GM12878 (cell line): Measurements from ENCODE around the gene MGST3. TPM values are rescaled to one million over a fixed set of nuclear protein-coding genes. Genes with fewer than 3 reads are reported as not detected.
A peak's percentile ranks its signal among the peaks of the same experiment; 100 is the strongest.

Source experiments
- ATAC-seq: fragments of 200-7000 bp; cut with Tn5 transposase; 3 replicates; pipeline ENCODE4 v1.9.1; 2020; ENCODE audit warnings: mild to moderate bottlenecking, moderate library complexity
- BruUV-seq: library from RNA; stranded (reverse); fragments of 400-500 nt; replicated peaks from 2 replicates; lab custom pipeline; 2021; lab: Mats Ljungman, UMichigan
- CTCF ChIA-PET: fragments of 300-600 bp; sonication (Branson Sonifier 250); formaldehyde crosslinking; extraction: SDS; loops from one replicate; lab custom pipeline; 2021; ENCODE audit warnings: inconsistent platforms; lab: Yijun Ruan, JAX
- POLR2A ChIA-PET: fragments of 350-600 bp; formaldehyde crosslinking; extraction: SDS; loops from one replicate; lab custom pipeline; 2021; ENCODE audit warnings: inconsistent platforms; lab: Charles Lee
- RAD21 ChIA-PET: fragments of 300-600 bp; sonication (Branson Sonifier 250); formaldehyde crosslinking; loops from one replicate; lab custom pipeline; 2023; ENCODE audit warnings: antibody characterized with exemption; ENCODE audit not compliant: unreplicated experiment; lab: Charles Lee
- SMC1A ChIA-PET: fragments of 300-600 bp; sonication (Branson Sonifier 250); formaldehyde crosslinking; loops from one replicate; lab custom pipeline; 2023; ENCODE audit not compliant: unreplicated experiment, uncharacterized antibody; lab: Charles Lee
- DNase-seq: peaks from one replicate; pipeline ENCODE4 v3.0.0-alpha.2; 2011; ENCODE audit warnings: low read depth, low spot score
- FAIRE-seq: peaks from 3 replicates; lab custom pipeline; 2011; peaks lifted over from hg19 to GRCh38; lab: Jason Lieb, UNC
- H2AFZ ChIP-seq: 2 replicates; pipeline ENCODE4 v1.6.0; 2011; ENCODE audit warnings: low read depth, low read length, control low read depth; ENCODE audit not compliant: control insufficient read depth
- H3K27ac ChIP-seq: 2 replicates; pipeline ENCODE4 v1.5.1; 2011; ENCODE audit warnings: control low read depth; ENCODE audit not compliant: control insufficient read depth, insufficient read depth
- H3K27me3 ChIP-seq, 2 experiments: replicated peaks in 1 of 2; 2 replicates each; pipeline versions ENCODE4 v1.6.0 to v1.6.1; 2011; ENCODE audit warnings: low read length in 1 of 2; ENCODE audit not compliant: control insufficient read depth in 2 of 2, insufficient read depth in 2 of 2
- H3K36me3 ChIP-seq, 2 experiments: 2 replicates each; pipeline ENCODE4 v1.5.1; 2011; ENCODE audit warnings: low read length in 1 of 2; ENCODE audit not compliant: control insufficient read depth in 2 of 2, insufficient read depth in 2 of 2
- H3K4me1 ChIP-seq: 2 replicates; pipeline ENCODE4 v1.6.1; 2011; ENCODE audit warnings: mild to moderate bottlenecking, low read length, moderate library complexity, mixed read lengths; ENCODE audit not compliant: control insufficient read depth, insufficient read depth
- H3K4me2 ChIP-seq: 2 replicates; pipeline ENCODE4 v1.6.0; 2011; ENCODE audit warnings: control low read depth; ENCODE audit not compliant: control insufficient read depth, insufficient read depth
- H3K4me3 ChIP-seq: fragments of 200-600 bp; sonication (generic); 2 replicates; pipeline ENCODE4 v1.5.1; 2016
- H3K79me2 ChIP-seq: 2 replicates; pipeline ENCODE4 v1.6.0; 2011; ENCODE audit warnings: low read length; ENCODE audit not compliant: control insufficient read depth, insufficient read depth
- H3K9ac ChIP-seq: 2 replicates; pipeline ENCODE4 v1.8.0; 2011; ENCODE audit warnings: low read length, control low read depth, mixed read lengths; ENCODE audit not compliant: control insufficient read depth, insufficient read depth
- H3K9me3 ChIP-seq: replicated peaks from 3 replicates; pipeline ENCODE4 v1.5.1; 2011; ENCODE audit warnings: mild to moderate bottlenecking, low read length; ENCODE audit not compliant: control insufficient read depth, insufficient read depth
- H4K20me1 ChIP-seq: 2 replicates; pipeline ENCODE4 v1.6.0; 2011; ENCODE audit not compliant: control insufficient read depth, insufficient read depth
- BCL11A ChIP-seq: IDR thresholded peaks from 2 replicates; pipeline ENCODE4 v1.6.1; 2011; ENCODE audit warnings: low read depth, low read length
- ETV6 ChIP-seq, 2 experiments: fragments of 450-650 bp in 1 of 2; IDR thresholded peaks in 1 of 2; conservative IDR thresholded peaks in 1 of 2; 2 replicates each; pipeline ENCODE4 v1.6.1; 2014; ENCODE audit warnings: antibody characterized with exemption in 1 of 2, borderline replicate concordance in 1 of 2, low read depth in 1 of 2, mild to moderate bottlenecking in 1 of 2, moderate library complexity in 1 of 2
- FOS ChIP-seq: IDR thresholded peaks from 3 replicates; pipeline ENCODE4 v1.6.1; 2011; ENCODE audit warnings: borderline replicate concordance; ENCODE audit not compliant: insufficient read length; ENCODE audit errors: extremely low read depth
- MEF2A ChIP-seq: IDR thresholded peaks from 2 replicates; pipeline ENCODE4 v1.6.1; 2011; ENCODE audit warnings: low read depth, mild to moderate bottlenecking, low read length, moderate library complexity; ENCODE audit not compliant: insufficient read depth
- NFYA ChIP-seq: IDR thresholded peaks from 2 replicates; pipeline ENCODE4 v1.6.1; 2011; ENCODE audit warnings: low read depth, mild to moderate bottlenecking, low read length, improper control_type of control experiment, borderline replicate concordance
- RBBP5 ChIP-seq: fragments of 200-600 bp; sonication (generic); conservative IDR thresholded peaks from 2 replicates; pipeline ENCODE4 v1.6.1; 2016
- RFX5 ChIP-seq: IDR thresholded peaks from 2 replicates; pipeline ENCODE4 v1.6.1; 2011; ENCODE audit warnings: low read depth, low read length, improper control_type of control experiment
- SMAD5 ChIP-seq: IDR thresholded peaks from 2 replicates; pipeline ENCODE4 v1.6.1; 2016; ENCODE audit warnings: antibody characterized with exemption, low read depth
- SREBF1 ChIP-seq: IDR thresholded peaks from 2 replicates; pipeline ENCODE4 v1.6.1; 2012; ENCODE audit warnings: mild to moderate bottlenecking, low read length
- SRF ChIP-seq, 2 experiments: IDR thresholded peaks; 2 replicates each; pipeline ENCODE4 v1.6.1; 2011; ENCODE audit warnings: low read depth in 2 of 2, low read length in 2 of 2, mild to moderate bottlenecking in 1 of 2, moderate library complexity in 1 of 2
- WGBS: methylation state at CpG from one replicate; pipeline ENCODE4 v1.1.6; 2016; ENCODE audit warnings: low lambda C conversion rate; ENCODE audit not compliant: insufficient replicate concordance, insufficient coverage; ENCODE audit errors: missing lambda C conversion rate; 5-methylcytosine and 5-hydroxymethylcytosine counted together
- in situ Hi-C: fragments of 300-500 bp; cut with MboI; formaldehyde crosslinking; loops from 9 replicates; pipeline ENCODE4 v1.14.3; 2018; ENCODE audit warnings: mixed read lengths
- intact Hi-C: fragments of 100-400 bp; cut with micrococcal nuclease; formaldehyde crosslinking; loops from one replicate; pipeline ENCODE4 v1.14.2; 2022; ENCODE audit not compliant: unreplicated experiment
- polyA plus RNA-seq, 11 experiments: library from polyadenylated mRNA; depleted of rRNA in 4 of 11; unstranded in 6 of 11; stranded (reverse) in 5 of 11; fragments of >200 nt; fragmentation: Nextera tagmentation in 4 of 11; fragmentation: Illumina TruSeq in 1 of 11; extraction: Ambion mirVana in 4 of 11; extraction: Trizol in 1 of 11; gene quantifications; 1 replicate in 1 of 11; 2 replicates in 10 of 11; pipeline versions ENCODE4 v1.2.1 to v1.2.3, GENCODE V29; 2011 to 2016; ENCODE audit warnings: inconsistent platforms in 2 of 11, missing spikeins in 2 of 11, low read depth in 1 of 11
- total RNA-seq, 4 experiments: library from RNA; depleted of rRNA in 3 of 4; stranded (reverse); fragments of >200 nt in 3 of 4; fragmentation: Illumina TruSeq in 1 of 4; extraction: Trizol in 1 of 4; gene quantifications; 2 replicates each; pipeline versions ENCODE4 v1.2.1 to v1.2.3, GENCODE V29; 2013 to 2021
- TF ChIP-seq, protein P1 (sequence below): IDR thresholded peaks from 2 replicates; pipeline ENCODE4 v1.6.1; 2012; ENCODE audit warnings: low read length, inconsistent platforms
- TF ChIP-seq, protein P2 (sequence below): fragments of 450-650 bp; IDR thresholded peaks from 2 replicates; pipeline ENCODE4 v1.6.1; 2017; ENCODE audit warnings: low read depth, mild to moderate bottlenecking, moderate library complexity
- TF ChIP-seq, protein P3 (sequence below): fragments of 450-650 bp; IDR thresholded peaks from 2 replicates; pipeline ENCODE4 v1.6.1; 2017; ENCODE audit warnings: mild to moderate bottlenecking, low read depth, inconsistent platforms; ENCODE audit not compliant: poor library complexity, severe bottlenecking
- TF ChIP-seq, protein P4 (sequence below): fragments of 150-350 bp; IDR thresholded peaks from 2 replicates; pipeline ENCODE4 v1.6.1; 2014; ENCODE audit warnings: mild to moderate bottlenecking, low read depth, low read length

The MGST3 gene
- total and polyA plus RNA-seq, 10 of the 15 experiments (the other 5 are each of a cell fraction or from before 2014, with no cell fraction given): 37.3 to 145 (median 68.8) TPM

DNA sequence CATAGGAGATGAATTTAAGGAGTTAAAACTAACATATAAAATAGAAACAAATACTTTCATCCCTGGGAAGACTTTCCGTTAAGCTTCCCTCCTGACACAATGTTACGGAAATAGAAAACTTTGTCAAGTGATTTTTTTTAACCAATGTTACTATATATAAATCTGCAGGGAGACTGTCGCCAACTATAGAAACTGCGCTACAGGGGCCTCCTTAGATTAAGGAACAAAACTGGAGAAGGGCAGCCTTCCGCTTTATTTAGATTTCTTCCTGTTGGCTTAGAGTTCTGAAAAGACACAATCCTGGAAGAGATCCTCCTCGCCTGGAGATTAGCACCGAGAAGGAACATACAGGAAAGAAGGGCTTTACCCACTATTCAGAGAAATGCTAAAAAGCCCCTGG lies 1.5 kb downstream of the MGST3 start:
- Histone ChIP-seq H3K36me3 (no peaks in the 10 kb centered on the region), H3K4me1 (peaks cover 20% of the 10 kb centered on the region), H3K4me2 (peak overlapping the region; percentile 94), H3K9me3 (no peaks in the 10 kb centered on the region), H3K27ac (no peak overlapping the region), H3K27me3 (no peaks in the 10 kb centered on the region), H3K4me3 (peak overlapping the region; percentile 87), H3K9ac (no peak overlapping the region), H4K20me1 (no peaks in the 10 kb centered on the region), H3K79me2 (peaks cover 6% of the 10 kb centered on the region), H2AFZ (no peak overlapping the region)
- in situ Hi-C loops: no loop called here
- CTCF ChIA-PET: interaction anchor here (0.7 to 1.4 kb wide), 4 partner anchors 9 to 248 kb away, joined by 3 read pairs; no protein-coding TSS in a partner anchor
- POLR2A ChIA-PET: interaction anchor here (0.7 kb wide), 1 partner anchor 22 kb away, joined by 3 read pairs; no protein-coding TSS in a partner anchor
- intact Hi-C loops: loop anchor here (5.0 kb wide), 1 partner anchor 65 kb away; the partner anchor contains the start of gene ALDH9A1
- no peak for FAIRE-seq
- 75% methylated on average over 7 of the region's 7 CpGs for WGBS
- DNase-seq: no peak
- TF ChIP-seq RBBP5 (no peak), SREBF1 (no peak), SRF (IDR thresholded peaks at IDR 0.05; ENCODE audit: low read depth in 2 of 2, low read length in 2 of 2) (no peak), RFX5 (no peak), SMAD5 (no peak), ETV6 (conservative IDR thresholded peaks at IDR 0.05 in 1 of 2, IDR thresholded peaks at IDR 0.05 in 1 of 2; ENCODE audit: borderline replicate concordance in 1 of 2, low read depth in 1 of 2) (no peak), MEF2A (no peak), NFYA (no peak), BCL11A (no peak), FOS (no peak)
- TF ChIP-seq, protein P1, sequence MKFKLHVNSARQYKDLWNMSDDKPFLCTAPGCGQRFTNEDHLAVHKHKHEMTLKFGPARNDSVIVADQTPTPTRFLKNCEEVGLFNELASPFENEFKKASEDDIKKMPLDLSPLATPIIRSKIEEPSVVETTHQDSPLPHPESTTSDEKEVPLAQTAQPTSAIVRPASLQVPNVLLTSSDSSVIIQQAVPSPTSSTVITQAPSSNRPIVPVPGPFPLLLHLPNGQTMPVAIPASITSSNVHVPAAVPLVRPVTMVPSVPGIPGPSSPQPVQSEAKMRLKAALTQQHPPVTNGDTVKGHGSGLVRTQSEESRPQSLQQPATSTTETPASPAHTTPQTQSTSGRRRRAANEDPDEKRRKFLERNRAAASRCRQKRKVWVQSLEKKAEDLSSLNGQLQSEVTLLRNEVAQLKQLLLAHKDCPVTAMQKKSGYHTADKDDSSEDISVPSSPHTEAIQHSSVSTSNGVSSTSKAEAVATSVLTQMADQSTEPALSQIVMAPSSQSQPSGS: no peak
- TF ChIP-seq, protein P2, sequence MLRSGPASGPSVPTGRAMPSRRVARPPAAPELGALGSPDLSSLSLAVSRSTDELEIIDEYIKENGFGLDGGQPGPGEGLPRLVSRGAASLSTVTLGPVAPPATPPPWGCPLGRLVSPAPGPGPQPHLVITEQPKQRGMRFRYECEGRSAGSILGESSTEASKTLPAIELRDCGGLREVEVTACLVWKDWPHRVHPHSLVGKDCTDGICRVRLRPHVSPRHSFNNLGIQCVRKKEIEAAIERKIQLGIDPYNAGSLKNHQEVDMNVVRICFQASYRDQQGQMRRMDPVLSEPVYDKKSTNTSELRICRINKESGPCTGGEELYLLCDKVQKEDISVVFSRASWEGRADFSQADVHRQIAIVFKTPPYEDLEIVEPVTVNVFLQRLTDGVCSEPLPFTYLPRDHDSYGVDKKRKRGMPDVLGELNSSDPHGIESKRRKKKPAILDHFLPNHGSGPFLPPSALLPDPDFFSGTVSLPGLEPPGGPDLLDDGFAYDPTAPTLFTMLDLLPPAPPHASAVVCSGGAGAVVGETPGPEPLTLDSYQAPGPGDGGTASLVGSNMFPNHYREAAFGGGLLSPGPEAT: no peak
- TF ChIP-seq, protein P3, sequence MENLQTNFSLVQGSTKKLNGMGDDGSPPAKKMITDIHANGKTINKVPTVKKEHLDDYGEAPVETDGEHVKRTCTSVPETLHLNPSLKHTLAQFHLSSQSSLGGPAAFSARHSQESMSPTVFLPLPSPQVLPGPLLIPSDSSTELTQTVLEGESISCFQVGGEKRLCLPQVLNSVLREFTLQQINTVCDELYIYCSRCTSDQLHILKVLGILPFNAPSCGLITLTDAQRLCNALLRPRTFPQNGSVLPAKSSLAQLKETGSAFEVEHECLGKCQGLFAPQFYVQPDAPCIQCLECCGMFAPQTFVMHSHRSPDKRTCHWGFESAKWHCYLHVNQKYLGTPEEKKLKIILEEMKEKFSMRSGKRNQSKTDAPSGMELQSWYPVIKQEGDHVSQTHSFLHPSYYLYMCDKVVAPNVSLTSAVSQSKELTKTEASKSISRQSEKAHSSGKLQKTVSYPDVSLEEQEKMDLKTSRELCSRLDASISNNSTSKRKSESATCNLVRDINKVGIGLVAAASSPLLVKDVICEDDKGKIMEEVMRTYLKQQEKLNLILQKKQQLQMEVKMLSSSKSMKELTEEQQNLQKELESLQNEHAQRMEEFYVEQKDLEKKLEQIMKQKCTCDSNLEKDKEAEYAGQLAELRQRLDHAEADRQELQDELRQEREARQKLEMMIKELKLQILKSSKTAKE: no peak
- TF ChIP-seq, protein P4, sequence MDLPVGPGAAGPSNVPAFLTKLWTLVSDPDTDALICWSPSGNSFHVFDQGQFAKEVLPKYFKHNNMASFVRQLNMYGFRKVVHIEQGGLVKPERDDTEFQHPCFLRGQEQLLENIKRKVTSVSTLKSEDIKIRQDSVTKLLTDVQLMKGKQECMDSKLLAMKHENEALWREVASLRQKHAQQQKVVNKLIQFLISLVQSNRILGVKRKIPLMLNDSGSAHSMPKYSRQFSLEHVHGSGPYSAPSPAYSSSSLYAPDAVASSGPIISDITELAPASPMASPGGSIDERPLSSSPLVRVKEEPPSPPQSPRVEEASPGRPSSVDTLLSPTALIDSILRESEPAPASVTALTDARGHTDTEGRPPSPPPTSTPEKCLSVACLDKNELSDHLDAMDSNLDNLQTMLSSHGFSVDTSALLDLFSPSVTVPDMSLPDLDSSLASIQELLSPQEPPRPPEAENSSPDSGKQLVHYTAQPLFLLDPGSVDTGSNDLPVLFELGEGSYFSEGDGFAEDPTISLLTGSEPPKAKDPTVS: no peak
- no TSS peak for BruUV-seq
- SMC1A ChIA-PET: interaction anchor here (0.9 to 1.8 kb wide), 5 partner anchors 15 to 65 kb away, joined by 3 to 5 read pairs (median 4); no protein-coding TSS in a partner anchor
- RAD21 ChIA-PET: interaction anchor here (1.7 to 2.3 kb wide), 2 partner anchors 13 to 65 kb away, joined by 4 to 8 read pairs; partner anchors contain the start of gene ALDH9A1
- no peak for ATAC-seq
